Measurements from ENCODE around the gene KIF19. TPM values are rescaled to one million over a fixed set of nuclear protein-coding genes. Genes with fewer than 3 reads are reported as not detected.
"Not testable (repeated sequence)": the region's sequence is repeated elsewhere in the genome, so short reads cannot be mapped to it uniquely, and the experiment has no call there.

The KIF19 gene
- total and polyA plus RNA-seq, 4 donors = 0.42 to 2.1 (median 0.83) TPM

DNA sequence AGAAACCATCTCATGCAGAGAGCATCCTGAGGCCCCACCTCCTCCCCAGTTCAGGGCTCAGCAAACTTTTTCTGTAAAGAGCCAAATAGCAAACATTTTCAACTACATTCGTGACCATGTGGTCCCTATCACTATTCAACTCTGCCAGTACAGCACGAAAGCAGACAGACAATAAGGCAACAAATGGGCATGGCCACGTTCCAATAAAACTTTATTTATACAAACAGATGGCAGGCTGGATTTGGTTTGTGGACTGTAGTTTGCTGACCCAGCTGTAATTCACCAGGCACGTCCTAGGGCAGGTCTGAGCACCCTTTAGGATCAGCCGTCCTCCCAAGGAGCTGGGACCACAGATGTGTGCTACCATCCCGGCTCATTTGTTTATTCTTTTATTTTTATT is 78.8 kb downstream of the KIF19 start:
- Histone ChIP-seq H3K9ac (ENCODE audit: low read depth in 1 of 2, low read length in 2 of 2) (no peak overlapping the region), H3K4me1 (ENCODE audit: control insufficient read depth in 4 of 4, insufficient read depth in 4 of 4, low read length in 3 of 4) (peaks cover 0 to 2% (median 0%) of the 10 kb centered on the region in 4 donors), H3K9me3 (ENCODE audit: control insufficient read depth in 4 of 4, low read length in 3 of 4) (no peaks in the 10 kb centered on the region), H3K27me3 (ENCODE audit: control insufficient read depth in 4 of 4, insufficient read depth in 4 of 4, low read length in 3 of 4) (no peaks in the 10 kb centered on the region), H3K36me3 (ENCODE audit: control insufficient read depth in 4 of 4, insufficient read depth in 3 of 4, low read depth in 1 of 4, low read length in 3 of 4) (no peaks in the 10 kb centered on the region), H3K4me3 (ENCODE audit: low read depth in 1 of 3, low read length in 3 of 3) (no peak overlapping the region), H3K27ac (ENCODE audit: low read depth in 1 of 2, low read length in 2 of 2) (no peak overlapping the region)
- 85% methylated on average over 6 of the region's 6 CpGs for WGBS
- no peak for DNase-seq (ENCODE audit: low spot score)
- TF ChIP-seq, protein P1, sequence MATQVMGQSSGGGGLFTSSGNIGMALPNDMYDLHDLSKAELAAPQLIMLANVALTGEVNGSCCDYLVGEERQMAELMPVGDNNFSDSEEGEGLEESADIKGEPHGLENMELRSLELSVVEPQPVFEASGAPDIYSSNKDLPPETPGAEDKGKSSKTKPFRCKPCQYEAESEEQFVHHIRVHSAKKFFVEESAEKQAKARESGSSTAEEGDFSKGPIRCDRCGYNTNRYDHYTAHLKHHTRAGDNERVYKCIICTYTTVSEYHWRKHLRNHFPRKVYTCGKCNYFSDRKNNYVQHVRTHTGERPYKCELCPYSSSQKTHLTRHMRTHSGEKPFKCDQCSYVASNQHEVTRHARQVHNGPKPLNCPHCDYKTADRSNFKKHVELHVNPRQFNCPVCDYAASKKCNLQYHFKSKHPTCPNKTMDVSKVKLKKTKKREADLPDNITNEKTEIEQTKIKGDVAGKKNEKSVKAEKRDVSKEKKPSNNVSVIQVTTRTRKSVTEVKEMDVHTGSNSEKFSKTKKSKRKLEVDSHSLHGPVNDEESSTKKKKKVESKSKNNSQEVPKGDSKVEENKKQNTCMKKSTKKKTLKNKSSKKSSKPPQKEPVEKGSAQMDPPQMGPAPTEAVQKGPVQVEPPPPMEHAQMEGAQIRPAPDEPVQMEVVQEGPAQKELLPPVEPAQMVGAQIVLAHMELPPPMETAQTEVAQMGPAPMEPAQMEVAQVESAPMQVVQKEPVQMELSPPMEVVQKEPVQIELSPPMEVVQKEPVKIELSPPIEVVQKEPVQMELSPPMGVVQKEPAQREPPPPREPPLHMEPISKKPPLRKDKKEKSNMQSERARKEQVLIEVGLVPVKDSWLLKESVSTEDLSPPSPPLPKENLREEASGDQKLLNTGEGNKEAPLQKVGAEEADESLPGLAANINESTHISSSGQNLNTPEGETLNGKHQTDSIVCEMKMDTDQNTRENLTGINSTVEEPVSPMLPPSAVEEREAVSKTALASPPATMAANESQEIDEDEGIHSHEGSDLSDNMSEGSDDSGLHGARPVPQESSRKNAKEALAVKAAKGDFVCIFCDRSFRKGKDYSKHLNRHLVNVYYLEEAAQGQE (IDR thresholded peaks at IDR 0.05) = no peak
- TF ChIP-seq ZBTB33 (IDR thresholded peaks at IDR 0.05) (no peak), FOXA1 (IDR thresholded peaks at IDR 0.05) (no peak), FOXA2 (IDR thresholded peaks at IDR 0.05) (no peak), JUND (IDR thresholded peaks at IDR 0.05) (no peak), SP1 (IDR thresholded peaks at IDR 0.05) (no peak), RXRA (IDR thresholded peaks at IDR 0.05) (no peak), EGR1 (IDR thresholded peaks at IDR 0.05; ENCODE audit: low read depth in 2 of 2) (no peak), GABPA (IDR thresholded peaks at IDR 0.05 in 1 of 2, conservative IDR thresholded peaks at IDR 0.05 in 1 of 2) (no peak)

DNA sequence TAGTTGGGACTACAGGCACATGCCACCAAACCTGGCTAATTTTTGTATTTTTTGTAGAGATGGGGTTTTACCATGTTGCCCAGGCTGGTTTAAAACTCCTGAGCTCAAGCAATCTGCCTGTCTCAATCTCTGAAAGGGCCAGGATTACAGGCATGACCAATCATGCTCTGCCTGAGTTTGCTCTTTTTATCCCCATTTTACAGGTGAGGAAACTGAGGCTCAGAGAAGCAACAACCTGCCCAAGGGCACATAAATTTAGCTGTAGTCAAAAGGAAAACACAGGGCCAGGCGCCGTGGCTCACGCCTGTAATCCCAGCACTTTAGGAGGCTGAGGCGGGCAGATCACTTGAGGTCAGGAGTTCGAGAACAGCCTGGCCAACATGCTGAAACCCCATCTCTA is 79.3 kb downstream of the KIF19 start:
- DNase-seq (ENCODE audit: low spot score); H3K4me1 ChIP-seq (ENCODE audit: control insufficient read depth in 4 of 4, insufficient read depth in 4 of 4, low read length in 3 of 4); H3K4me3 ChIP-seq (ENCODE audit: low read depth in 1 of 3, low read length in 3 of 3); H3K27me3 ChIP-seq (ENCODE audit: control insufficient read depth in 4 of 4, insufficient read depth in 4 of 4, low read length in 3 of 4); H3K9me3 ChIP-seq (ENCODE audit: control insufficient read depth in 4 of 4, low read length in 3 of 4); H3K9ac ChIP-seq (ENCODE audit: low read depth in 1 of 2, low read length in 2 of 2); H3K27ac ChIP-seq (ENCODE audit: low read depth in 1 of 2, low read length in 2 of 2); H3K36me3 ChIP-seq (ENCODE audit: control insufficient read depth in 4 of 4, insufficient read depth in 3 of 4, low read depth in 1 of 4, low read length in 3 of 4): not testable (repeated sequence)
- WGBS = 99% methylated on average over 5 of the region's 5 CpGs

Other genes with a start within 250 kb of the KIF19 start
- 1,000 to 10,000 TPM in 1 of 2 donors, 10 to 100 TPM in 1; 67.7 to 1,367 TPM for gene RPL38, start 122.5 kb upstream of the KIF19 start, total RNA-seq
- 100 to 1,000 TPM; 387 to 523 TPM for gene RPL38, start 122.5 kb upstream of the KIF19 start, polyA plus RNA-seq
- 1 to 10 TPM; 1.3 to 2.4 TPM for gene TTYH2, start 112.7 kb upstream of the KIF19 start, total RNA-seq
- gene TTYH2, start 112.7 kb upstream of the KIF19 start, polyA plus RNA-seq = under 1 TPM; 0.40 to 0.72 TPM
- not detected for gene DNAI2, start 52.0 kb upstream of the KIF19 start, total RNA-seq
- not detected for gene DNAI2, start 52.0 kb upstream of the KIF19 start, polyA plus RNA-seq
- not detected for gene BTBD17, start 35.6 kb downstream of the KIF19 start, total RNA-seq
- gene BTBD17, start 35.6 kb downstream of the KIF19 start, polyA plus RNA-seq = not detected
- gene GPR142, start 41.3 kb downstream of the KIF19 start, total RNA-seq = under 1 TPM in 1 of 2 donors, not detected in 1; 0.08 TPM
- under 1 TPM in 1 of 2 donors, not detected in 1; 0.05 TPM for gene GPR142, start 41.3 kb downstream of the KIF19 start, polyA plus RNA-seq
- gene GPRC5C, start 105.9 kb downstream of the KIF19 start, total RNA-seq = 10 to 100 TPM; 34.2 to 86.3 TPM
- gene GPRC5C, start 105.9 kb downstream of the KIF19 start, polyA plus RNA-seq = 100 to 1,000 TPM; 153 to 195 TPM
- 10 to 100 TPM in 1 of 2 donors, 1 to 10 TPM in 1; 9.0 to 11.5 TPM for gene CD300A, start 140.4 kb downstream of the KIF19 start, total RNA-seq
- gene CD300A, start 140.4 kb downstream of the KIF19 start, polyA plus RNA-seq = 1 to 10 TPM; 2.2 to 7.0 TPM
- gene CD300LB, start 205.2 kb downstream of the KIF19 start, total RNA-seq = under 1 TPM; 0.08 to 0.33 TPM
- gene CD300LB, start 205.2 kb downstream of the KIF19 start, polyA plus RNA-seq = under 1 TPM in 1 of 2 donors, not detected in 1; 0.09 TPM
- 1 to 10 TPM in 1 of 2 donors, under 1 TPM in 1; 0.92 to 1.5 TPM for gene CD300C, start 219.9 kb downstream of the KIF19 start, total RNA-seq
- gene CD300C, start 219.9 kb downstream of the KIF19 start, polyA plus RNA-seq = 1 to 10 TPM in 1 of 2 donors, under 1 TPM in 1; 0.17 to 1.2 TPM
- gene CD300H, start 241.3 kb downstream of the KIF19 start, total RNA-seq = under 1 TPM in 1 of 2 donors, not detected in 1; 0.47 TPM
- not detected for gene CD300H, start 241.3 kb downstream of the KIF19 start, polyA plus RNA-seq

Data from liver (tissue), 9 donors.